ENCODE measurements around the gene MYLIP. TPM values are rescaled to one million over a fixed set of nuclear protein-coding genes. Genes with fewer than 3 reads are reported as not detected.

Gene MYLIP
- total RNA-seq, 1 donor from 2014 or later: 5.7 TPM

- peak; percentile 55 for DNase-seq (ENCODE audit: low read depth)
- no peak for TF ChIP-seq CTCF (conservative IDR thresholded peaks at IDR 0.05; ENCODE audit: low read depth, low read length)
Measured at GRCh38 chr6:16148498-16148897, 19.6 kb downstream of the MYLIP start.

DNA sequence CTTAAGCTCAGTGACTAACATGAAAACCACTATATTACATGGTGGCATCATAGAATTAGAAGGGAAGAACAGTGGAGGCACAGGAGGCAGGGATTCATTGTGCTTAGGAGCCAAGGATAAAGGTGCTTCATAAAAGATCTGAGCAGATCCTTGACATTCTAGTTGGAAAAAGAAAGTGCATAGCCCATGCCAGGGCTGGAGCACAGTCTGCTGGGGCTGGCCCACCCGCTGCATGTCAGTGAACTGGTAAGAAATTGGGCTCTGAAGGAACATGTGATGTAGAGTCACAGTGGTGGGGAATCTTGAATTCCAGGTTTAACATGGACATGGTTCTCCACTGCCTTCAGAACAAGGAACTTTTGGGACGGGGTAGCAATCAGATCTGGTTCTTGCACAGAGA lies 20.4 kb downstream of the MYLIP start:
- no peak for TF ChIP-seq CTCF (conservative IDR thresholded peaks at IDR 0.05; ENCODE audit: low read depth, low read length)
- no peak for DNase-seq (ENCODE audit: low read depth)
- H3K4me3 ChIP-seq (ENCODE audit: low read depth, low read length): no peak overlapping the region

More at GRCh38 chr6:16148498-16148897, 19.6 kb downstream of the MYLIP start:
- no peak overlapping the region for H3K4me3 ChIP-seq (ENCODE audit: low read depth, low read length)

- no peak overlapping the region for H3K4me3 ChIP-seq (ENCODE audit: low read depth, low read length)
- DNase-seq (ENCODE audit: low read depth): no peak
- TF ChIP-seq CTCF (conservative IDR thresholded peaks at IDR 0.05; ENCODE audit: low read depth, low read length): no peak
Measured at GRCh38 chr6:16150098-16150497, 21.2 kb downstream of the MYLIP start.

- DNase-seq (ENCODE audit: low read depth): no peak
- H3K4me3 ChIP-seq (ENCODE audit: low read depth, low read length): no peak overlapping the region
- no peak for TF ChIP-seq CTCF (conservative IDR thresholded peaks at IDR 0.05; ENCODE audit: low read depth, low read length)
Measured at GRCh38 chr6:16153211-16153820, 24.4 kb downstream of the MYLIP start.

- no peak overlapping the region for H3K4me3 ChIP-seq (ENCODE audit: low read depth, low read length)
- no peak for DNase-seq (ENCODE audit: low read depth)
- TF ChIP-seq CTCF (conservative IDR thresholded peaks at IDR 0.05; ENCODE audit: low read depth, low read length): no peak
Measured at GRCh38 chr6:16154904-16155303, 26.0 kb downstream of the MYLIP start.

- no peak overlapping the region for H3K4me3 ChIP-seq (ENCODE audit: low read depth, low read length)
- no peak for DNase-seq (ENCODE audit: low read depth)
- TF ChIP-seq CTCF (conservative IDR thresholded peaks at IDR 0.05; ENCODE audit: low read depth, low read length): no peak
Measured at GRCh38 chr6:16157492-16157891, 28.6 kb downstream of the MYLIP start.

DNA sequence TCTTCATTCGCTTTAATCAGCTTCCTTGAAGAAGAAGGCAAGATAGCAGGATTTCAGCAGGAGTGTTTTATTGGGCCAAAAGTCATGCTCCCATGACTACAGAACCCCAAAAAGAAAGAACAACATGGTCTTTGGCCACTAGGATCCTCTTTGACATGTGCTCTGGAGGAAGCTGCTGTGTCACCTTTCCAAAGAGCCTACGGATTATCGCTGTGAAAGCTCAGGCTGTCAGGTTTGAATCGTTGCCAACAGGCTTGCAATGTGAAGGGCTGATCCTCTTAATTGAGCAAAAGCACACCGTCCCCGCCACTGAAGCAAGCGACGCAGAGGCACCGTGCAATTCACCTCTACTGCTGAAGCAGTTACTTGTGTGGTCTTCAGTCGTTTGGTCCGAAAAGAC lies 29.0 kb downstream of the MYLIP start:
- no peak for DNase-seq (ENCODE audit: low read depth)
- TF ChIP-seq CTCF (conservative IDR thresholded peaks at IDR 0.05; ENCODE audit: low read depth, low read length): no peak
- no peak overlapping the region for H3K4me3 ChIP-seq (ENCODE audit: low read depth, low read length)
